Activated CD4-positive, alpha-beta memory T cell treated with anti-CD3 and anti-CD28 coated beads, Interleukin-2, amount 10 ng/mL, durations not matched to agents 7 days and 5 days (primary cell): ENCODE results near the gene TIMP2. TPM values are rescaled to one million over a fixed set of nuclear protein-coding genes. Genes with fewer than 3 reads are reported as not detected.
"Not testable (repeated sequence)": the region's sequence is repeated elsewhere in the genome, so short reads cannot be mapped to it uniquely, and the experiment has no call there.

ENCODE experiments used
- CTCF ChIA-PET: fragments of 350-600 bp; sonication (Branson Sonifier 250); formaldehyde crosslinking; loops from one replicate; lab custom pipeline; 2021; ENCODE audit warnings: antibody characterized with exemption, inconsistent platforms; lab: Charles Lee
- POLR2A ChIA-PET: fragments of 350-600 bp; sonication (Branson Sonifier 250); formaldehyde crosslinking; loops from one replicate; lab custom pipeline; 2021; ENCODE audit warnings: antibody characterized with exemption; lab: Charles Lee
- DNase-seq: peaks from one replicate; pipeline ENCODE4 v3.0.0-alpha.2; 2020
- H3K27ac Mint-ChIP-seq: one replicate; pipeline ENCODE4 v1.8.0; 2021; ENCODE audit warnings: mild to moderate bottlenecking, mixed read lengths
- H3K27me3 Mint-ChIP-seq: one replicate; pipeline ENCODE4 v1.8.0; 2021; ENCODE audit warnings: mixed read lengths
- H3K36me3 Mint-ChIP-seq: one replicate; pipeline ENCODE4 v1.8.0; 2021; ENCODE audit warnings: low read depth, mixed read lengths
- H3K4me1 Mint-ChIP-seq: one replicate; pipeline ENCODE4 v1.8.0; 2021; ENCODE audit warnings: mixed read lengths
- H3K4me3 Mint-ChIP-seq: one replicate; pipeline ENCODE4 v1.8.0; 2021; ENCODE audit warnings: mild to moderate bottlenecking, mixed read lengths
- H3K9me3 Mint-ChIP-seq: one replicate; pipeline ENCODE4 v1.8.0; 2021; ENCODE audit warnings: mixed read lengths
- total RNA-seq, 2 experiments: library from RNA; stranded (reverse); gene quantifications; one replicate each; pipeline ENCODE4 v1.2.3, GENCODE V29; 2021

TIMP2 gene
- total RNA-seq, 2 experiments from 2014 or later: 3.3 TPM

- Mint-ChIP-seq H3K4me3 (no peak overlapping the region), H3K4me1 (peaks cover 9% of the 10 kb centered on the region), H3K27me3 (peaks cover 5% of the 10 kb centered on the region), H3K36me3 (no peaks in the 10 kb centered on the region), H3K9me3 (no peaks in the 10 kb centered on the region), H3K27ac (no peak overlapping the region)
- no peak for DNase-seq
- CTCF ChIA-PET: no interaction called here
- POLR2A ChIA-PET: interaction anchor here (0.8 kb wide), 1 partner anchor 10 kb away, joined by 4 read pairs; no protein-coding TSS in a partner anchor
Observed at GRCh38 chr17:78905116-78905515, 20.1 kb downstream of the TIMP2 start.

- ChIA-PET CTCF (interaction anchor here (1.3 kb wide), 1 partner anchor 39 kb away, joined by 4 read pairs; no protein-coding TSS in a partner anchor), POLR2A (interaction anchor here (0.8 kb wide), 1 partner anchor 11 kb away, joined by 4 read pairs; no protein-coding TSS in a partner anchor)
- no peak for DNase-seq
- no peak overlapping the region for H3K27ac Mint-ChIP-seq
- H3K27me3 Mint-ChIP-seq: peaks cover 5% of the 10 kb centered on the region
- H3K36me3 Mint-ChIP-seq: no peaks in the 10 kb centered on the region
- peaks cover 9% of the 10 kb centered on the region for H3K4me1 Mint-ChIP-seq
- no peaks in the 10 kb centered on the region for H3K9me3 Mint-ChIP-seq
- H3K4me3 Mint-ChIP-seq: no peak overlapping the region
Observed at GRCh38 chr17:78904371-78904770, 20.8 kb downstream of the TIMP2 start.

GRCh38 chr17:78903101-78903779, 21.9 kb downstream of the TIMP2 start, which contains the start of gene CEP295NL:
Gene CEP295NL, minus strand, starts transcription at chr17:78903201. Its CDS starts 1,373 bp downstream, at chr17:78901828.
- peaks cover 5% of the 10 kb centered on the region for H3K27me3 Mint-ChIP-seq
- no peak within 1 kb of the TSS for H3K27ac Mint-ChIP-seq
- ChIA-PET CTCF (interaction anchor here (0.6 to 1.3 kb wide), 2 partner anchors 37 to 42 kb away, joined by 4 to 6 read pairs; no protein-coding TSS in a partner anchor), POLR2A (no interaction called here)
- H3K9me3 Mint-ChIP-seq: no peaks in the 10 kb centered on the region
- H3K4me1 Mint-ChIP-seq: peaks cover 9% of the 10 kb centered on the region
- H3K36me3 Mint-ChIP-seq: no peaks in the 10 kb centered on the region
- no peak for DNase-seq
- H3K4me3 Mint-ChIP-seq: no peak within 1 kb of the TSS

- H3K4me1 Mint-ChIP-seq, H3K27ac Mint-ChIP-seq, H3K36me3 Mint-ChIP-seq, H3K9me3 Mint-ChIP-seq, H3K4me3 Mint-ChIP-seq, H3K27me3 Mint-ChIP-seq, DNase-seq, POLR2A ChIA-PET: not testable (repeated sequence)
- CTCF ChIA-PET: interaction anchor here (2.1 kb wide), 1 partner anchor 36 kb away, joined by 8 read pairs; no protein-coding TSS in a partner anchor
Observed at GRCh38 chr17:78902231-78902630, 23.0 kb downstream of the TIMP2 start.

GRCh38 chr17:78901806-78902205, 23.4 kb downstream of the TIMP2 start:
- POLR2A ChIA-PET: no interaction called here
- CTCF ChIA-PET: interaction anchor here (2.1 kb wide), 1 partner anchor 36 kb away, joined by 8 read pairs; no protein-coding TSS in a partner anchor

GRCh38 chr17:78900816-78901215, 24.4 kb downstream of the TIMP2 start:
- Mint-ChIP-seq H3K4me1 (peaks cover 9% of the 10 kb centered on the region), H3K27me3 (peaks cover 5% of the 10 kb centered on the region), H3K27ac (no peak overlapping the region), H3K4me3 (no peak overlapping the region), H3K36me3 (no peaks in the 10 kb centered on the region), H3K9me3 (no peaks in the 10 kb centered on the region)
- CTCF ChIA-PET: interaction anchor here (2.1 kb wide), 1 partner anchor 35 kb away, joined by 8 read pairs; no protein-coding TSS in a partner anchor
- POLR2A ChIA-PET: no interaction called here
- no peak for DNase-seq

More at GRCh38 chr17:78901806-78902205, 23.4 kb downstream of the TIMP2 start:
- no peak for DNase-seq
- H3K4me3 Mint-ChIP-seq: no peak overlapping the region
- H3K9me3 Mint-ChIP-seq: no peaks in the 10 kb centered on the region
- H3K4me1 Mint-ChIP-seq: peaks cover 9% of the 10 kb centered on the region
- H3K27ac Mint-ChIP-seq: no peak overlapping the region
- H3K36me3 Mint-ChIP-seq: no peaks in the 10 kb centered on the region
- peaks cover 5% of the 10 kb centered on the region for H3K27me3 Mint-ChIP-seq

- Mint-ChIP-seq H3K36me3 (no peaks in the 10 kb centered on the region), H3K9me3 (no peaks in the 10 kb centered on the region), H3K27me3 (peaks cover 5% of the 10 kb centered on the region), H3K27ac (no peak overlapping the region), H3K4me1 (peaks cover 9% of the 10 kb centered on the region), H3K4me3 (no peak overlapping the region)
- POLR2A ChIA-PET: no interaction called here
- CTCF ChIA-PET: no interaction called here
- DNase-seq: no peak
Observed at GRCh38 chr17:78899361-78900260, 25.6 kb downstream of the TIMP2 start.

- Mint-ChIP-seq H3K4me1 (peaks cover 9% of the 10 kb centered on the region), H3K27me3 (peaks cover 5% of the 10 kb centered on the region), H3K4me3 (no peak overlapping the region), H3K27ac (no peak overlapping the region), H3K9me3 (no peaks in the 10 kb centered on the region), H3K36me3 (no peaks in the 10 kb centered on the region)
- POLR2A ChIA-PET: no interaction called here
- CTCF ChIA-PET: no interaction called here
- DNase-seq: no peak
Observed at GRCh38 chr17:78898947-78899346, 26.2 kb downstream of the TIMP2 start.

- DNase-seq: no peak
Observed at GRCh38 chr17:78898075-78898836, 26.9 kb downstream of the TIMP2 start.

GRCh38 chr17:78897664-78898047, 27.5 kb downstream of the TIMP2 start:
- peaks cover 5% of the 10 kb centered on the region for H3K27me3 Mint-ChIP-seq
- no peaks in the 10 kb centered on the region for H3K4me1 Mint-ChIP-seq
- no peaks in the 10 kb centered on the region for H3K9me3 Mint-ChIP-seq
- ChIA-PET POLR2A (no interaction called here), CTCF (no interaction called here)
- no peaks in the 10 kb centered on the region for H3K36me3 Mint-ChIP-seq
- DNase-seq: no peak
- no peak overlapping the region for H3K4me3 Mint-ChIP-seq
- H3K27ac Mint-ChIP-seq: no peak overlapping the region

More at GRCh38 chr17:78898075-78898836, 26.9 kb downstream of the TIMP2 start:
- Mint-ChIP-seq H3K27ac (no peak overlapping the region), H3K4me1 (peaks cover 3% of the 10 kb centered on the region), H3K4me3 (no peak overlapping the region), H3K36me3 (no peaks in the 10 kb centered on the region), H3K9me3 (no peaks in the 10 kb centered on the region), H3K27me3 (peaks cover 5% of the 10 kb centered on the region)
- POLR2A ChIA-PET: no interaction called here
- CTCF ChIA-PET: no interaction called here

GRCh38 chr17:78896834-78897663, 28.1 kb downstream of the TIMP2 start:
- Mint-ChIP-seq H3K4me1 (peaks cover under 1% of the 10 kb centered on the region), H3K4me3 (no peak overlapping the region), H3K36me3 (no peaks in the 10 kb centered on the region), H3K27ac (no peak overlapping the region), H3K9me3 (no peaks in the 10 kb centered on the region), H3K27me3 (peaks cover 5% of the 10 kb centered on the region)
- ChIA-PET CTCF (no interaction called here), POLR2A (no interaction called here)
- DNase-seq: no peak
